Mesothelial cell of epicardium (in vitro differentiated cells): ENCODE results near the gene LTBP3. TPM values are rescaled to one million over a fixed set of nuclear protein-coding genes. Genes with fewer than 3 reads are reported as not detected.

ENCODE experiments used
- DNase-seq, 2 experiments: peaks; one replicate each; pipeline ENCODE4 v3.0.0; 2021; ENCODE audit warnings: low spot score in 2 of 2; ENCODE audit not compliant: unreplicated experiment in 2 of 2
- H3K27ac Mint-ChIP-seq: 2 replicates; pipeline ENCODE4 v1.8.0; 2021; ENCODE audit warnings: mixed read lengths
- H3K27me3 Mint-ChIP-seq: 2 replicates; pipeline ENCODE4 v1.8.0; 2021; ENCODE audit warnings: low read depth, mixed read lengths
- H3K36me3 Mint-ChIP-seq: 2 replicates; pipeline ENCODE4 v1.8.0; 2021; ENCODE audit warnings: mixed read lengths
- H3K4me1 Mint-ChIP-seq: 2 replicates; pipeline ENCODE4 v1.8.0; 2021; ENCODE audit warnings: mixed read lengths
- H3K4me3 Mint-ChIP-seq: 2 replicates; pipeline ENCODE4 v1.8.0; 2021; ENCODE audit warnings: mild to moderate bottlenecking, moderate library complexity, mixed read lengths
- H3K9me3 Mint-ChIP-seq: 2 replicates; pipeline ENCODE4 v1.8.0; 2021; ENCODE audit warnings: mixed read lengths
- total RNA-seq: library from RNA; stranded (reverse); gene quantifications from 3 replicates; pipeline ENCODE4 v1.2.1, GENCODE V29; 2021
- TF ChIP-seq, protein P1 (sequence below): fragments of 200-600 bp; sonication (generic); IDR thresholded peaks from one replicate; pipeline ENCODE4 v1.5.0; 2021; ENCODE audit warnings: antibody characterized with exemption; ENCODE audit not compliant: unreplicated experiment

LTBP3 gene
- total RNA-seq, 1 donor from 2014 or later = 333 TPM

DNA sequence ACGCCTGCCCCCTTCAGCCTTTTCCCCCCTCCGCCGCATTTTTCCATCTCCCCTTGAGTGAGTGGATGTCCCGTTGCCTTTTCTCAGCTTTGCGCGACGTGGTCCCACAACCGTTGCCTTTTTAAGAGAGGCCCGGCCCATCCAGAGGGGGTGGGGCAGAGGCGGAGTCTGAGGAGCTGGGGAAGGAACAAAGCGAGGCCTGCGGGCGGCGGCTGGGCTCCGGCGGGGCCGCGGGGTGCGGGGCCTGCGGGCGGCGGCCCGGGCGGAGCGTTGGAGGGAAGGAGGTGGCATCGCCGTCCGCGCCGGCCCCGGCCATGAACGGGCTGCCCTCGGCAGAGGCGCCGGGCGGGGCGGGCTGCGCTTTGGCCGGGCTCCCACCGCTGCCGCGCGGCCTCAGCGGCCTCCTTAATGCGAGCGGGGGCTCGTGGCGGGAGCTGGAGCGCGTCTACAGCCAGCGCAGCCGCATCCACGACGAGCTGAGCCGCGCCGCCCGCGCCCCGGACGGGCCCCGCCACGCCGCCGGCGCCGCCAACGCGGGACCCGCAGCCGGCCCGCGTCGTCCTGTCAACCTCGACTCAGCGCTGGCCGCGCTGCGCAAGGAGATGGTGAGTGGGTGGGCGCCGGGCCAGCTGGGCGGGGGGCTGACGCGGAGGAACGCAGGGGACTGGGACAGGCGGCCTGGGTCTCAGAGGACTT is 14.3 kb upstream of the LTBP3 start, which contains the start of gene FAM89B:
Gene FAM89B (plus strand): TSS at position 183 of the 696 bp plus-strand sequence. CDS start 132 bp downstream, at position 315.
- H3K27ac Mint-ChIP-seq = peak within 1 kb of the TSS; percentile 98
- no peaks in the 10 kb centered on the region for H3K9me3 Mint-ChIP-seq
- H3K4me3 Mint-ChIP-seq = peak within 1 kb of the TSS; percentile 99
- peaks cover 9% of the 10 kb centered on the region for H3K27me3 Mint-ChIP-seq
- DNase-seq = peak; percentile 69 to 86
- H3K4me1 Mint-ChIP-seq = peaks cover 62% of the 10 kb centered on the region
- TF ChIP-seq, protein P1, sequence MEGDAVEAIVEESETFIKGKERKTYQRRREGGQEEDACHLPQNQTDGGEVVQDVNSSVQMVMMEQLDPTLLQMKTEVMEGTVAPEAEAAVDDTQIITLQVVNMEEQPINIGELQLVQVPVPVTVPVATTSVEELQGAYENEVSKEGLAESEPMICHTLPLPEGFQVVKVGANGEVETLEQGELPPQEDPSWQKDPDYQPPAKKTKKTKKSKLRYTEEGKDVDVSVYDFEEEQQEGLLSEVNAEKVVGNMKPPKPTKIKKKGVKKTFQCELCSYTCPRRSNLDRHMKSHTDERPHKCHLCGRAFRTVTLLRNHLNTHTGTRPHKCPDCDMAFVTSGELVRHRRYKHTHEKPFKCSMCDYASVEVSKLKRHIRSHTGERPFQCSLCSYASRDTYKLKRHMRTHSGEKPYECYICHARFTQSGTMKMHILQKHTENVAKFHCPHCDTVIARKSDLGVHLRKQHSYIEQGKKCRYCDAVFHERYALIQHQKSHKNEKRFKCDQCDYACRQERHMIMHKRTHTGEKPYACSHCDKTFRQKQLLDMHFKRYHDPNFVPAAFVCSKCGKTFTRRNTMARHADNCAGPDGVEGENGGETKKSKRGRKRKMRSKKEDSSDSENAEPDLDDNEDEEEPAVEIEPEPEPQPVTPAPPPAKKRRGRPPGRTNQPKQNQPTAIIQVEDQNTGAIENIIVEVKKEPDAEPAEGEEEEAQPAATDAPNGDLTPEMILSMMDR = no peak
- H3K36me3 Mint-ChIP-seq = no peaks in the 10 kb centered on the region

DNA sequence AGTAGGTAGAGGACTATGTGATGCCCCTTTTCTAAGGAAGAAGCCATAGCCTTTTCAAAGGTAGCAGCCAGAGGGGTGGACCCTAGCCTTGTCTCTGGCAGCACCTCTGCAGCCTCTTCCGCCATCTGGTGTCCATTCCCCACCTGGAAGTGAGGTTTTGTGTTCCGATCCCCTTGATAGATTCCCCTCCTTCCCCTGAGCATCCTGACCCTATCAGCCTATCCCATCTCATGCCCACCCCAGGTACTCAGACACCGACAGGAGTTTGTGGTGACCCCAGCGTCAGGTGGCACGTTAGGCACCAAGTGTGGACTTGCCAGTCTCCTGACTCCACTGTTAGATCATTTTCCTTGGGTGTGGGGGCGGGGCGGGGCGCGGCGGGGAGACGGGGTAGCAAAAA is 13.8 kb upstream of the LTBP3 start:
- TF ChIP-seq, protein P1 = no peak
- H3K27ac Mint-ChIP-seq = peak overlapping the region; percentile 98
- DNase-seq = no peak
- H3K36me3 Mint-ChIP-seq = no peaks in the 10 kb centered on the region
- H3K9me3 Mint-ChIP-seq = no peaks in the 10 kb centered on the region
- peaks cover 9% of the 10 kb centered on the region for H3K27me3 Mint-ChIP-seq
- H3K4me3 Mint-ChIP-seq = peak overlapping the region; percentile 99
- H3K4me1 Mint-ChIP-seq = peaks cover 62% of the 10 kb centered on the region

DNA sequence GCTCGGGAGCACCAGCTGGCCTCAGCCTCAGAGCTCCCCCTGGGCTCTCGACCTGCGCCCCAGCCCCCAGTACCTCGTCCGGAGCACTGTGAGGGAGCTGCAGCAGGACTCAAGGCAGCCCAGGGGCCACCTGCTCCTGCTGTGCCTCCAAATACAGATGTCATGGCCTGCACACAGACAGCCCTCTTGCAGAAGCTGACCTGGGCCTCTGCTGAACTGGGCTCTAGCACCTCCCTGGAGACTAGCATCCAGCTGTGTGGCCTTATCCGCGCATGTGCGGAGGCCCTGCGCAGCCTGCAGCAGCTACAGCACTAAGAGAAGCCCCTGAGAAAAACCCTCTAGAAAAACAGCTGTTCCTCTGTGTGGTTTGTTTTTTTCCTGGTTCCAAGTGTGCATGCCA is 13.3 kb upstream of the LTBP3 start:
- DNase-seq = no peak
- Mint-ChIP-seq H3K4me1 (peaks cover 57% of the 10 kb centered on the region), H3K36me3 (no peaks in the 10 kb centered on the region), H3K27ac (peak overlapping the region; percentile 98), H3K4me3 (peak overlapping the region; percentile 99), H3K9me3 (no peaks in the 10 kb centered on the region), H3K27me3 (peaks cover 7% of the 10 kb centered on the region)
- TF ChIP-seq, protein P1 = no peak

DNA sequence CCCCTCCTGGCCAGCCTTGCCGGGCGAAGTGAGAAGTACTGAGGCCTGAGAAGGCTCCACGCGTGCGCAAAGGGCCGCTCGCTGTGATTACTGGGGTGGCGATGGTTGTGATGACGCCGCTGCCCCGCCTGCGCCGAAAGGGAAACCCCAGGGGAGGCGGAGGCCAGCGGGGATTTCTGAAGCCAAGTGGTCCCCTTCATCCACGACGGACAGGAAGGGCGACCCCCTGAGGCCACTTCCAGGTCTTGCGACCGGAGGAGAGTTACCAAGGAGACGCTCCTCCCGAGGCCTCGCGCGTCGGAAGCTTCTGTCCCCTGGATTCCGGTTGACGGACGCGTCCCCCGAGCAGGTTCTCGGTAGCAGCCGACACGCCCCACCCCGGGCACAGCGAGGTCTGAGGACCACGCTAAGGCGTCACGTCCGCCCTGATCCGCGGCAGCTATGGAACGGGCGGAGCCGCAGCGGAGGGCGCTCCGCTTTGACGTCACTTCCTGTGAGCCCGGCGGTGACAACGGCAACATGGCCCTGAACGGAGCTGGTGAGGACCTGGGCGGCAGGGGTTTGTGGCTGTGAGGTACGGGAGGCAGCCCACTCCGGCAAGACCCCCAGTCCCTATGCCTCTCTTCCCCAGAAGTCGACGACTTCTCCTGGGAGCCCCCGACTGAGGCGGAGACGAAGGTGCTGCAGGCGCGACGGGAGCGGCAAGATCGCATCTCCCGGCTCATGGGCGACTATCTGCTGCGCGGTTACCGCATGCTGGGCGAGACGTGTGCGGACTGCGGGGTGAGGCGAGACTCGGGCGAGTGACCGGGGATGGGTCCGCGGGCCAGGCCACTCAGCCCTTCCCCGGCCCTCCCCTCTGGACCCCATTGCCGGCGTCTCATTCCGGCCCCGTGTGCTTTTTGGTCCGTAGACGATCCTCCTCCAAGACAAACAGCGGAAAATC is 12.1 kb upstream of the LTBP3 start, which contains the start of gene ZNRD2:
Gene ZNRD2 (plus strand): TSS at position 505 of the 946 bp plus-strand sequence. CDS start 15 bp downstream, at position 520.
- H3K27me3 Mint-ChIP-seq = peaks cover 5% of the 10 kb centered on the region
- H3K4me1 Mint-ChIP-seq = peaks cover 52% of the 10 kb centered on the region
- peak within 1 kb of the TSS; percentile 99 for H3K4me3 Mint-ChIP-seq
- DNase-seq = peak; percentile 95 to 96
- TF ChIP-seq, protein P1 = peak; percentile 51
- H3K9me3 Mint-ChIP-seq = no peaks in the 10 kb centered on the region
- peak within 1 kb of the TSS; percentile 100 for H3K27ac Mint-ChIP-seq
- H3K36me3 Mint-ChIP-seq = no peaks in the 10 kb centered on the region

DNA sequence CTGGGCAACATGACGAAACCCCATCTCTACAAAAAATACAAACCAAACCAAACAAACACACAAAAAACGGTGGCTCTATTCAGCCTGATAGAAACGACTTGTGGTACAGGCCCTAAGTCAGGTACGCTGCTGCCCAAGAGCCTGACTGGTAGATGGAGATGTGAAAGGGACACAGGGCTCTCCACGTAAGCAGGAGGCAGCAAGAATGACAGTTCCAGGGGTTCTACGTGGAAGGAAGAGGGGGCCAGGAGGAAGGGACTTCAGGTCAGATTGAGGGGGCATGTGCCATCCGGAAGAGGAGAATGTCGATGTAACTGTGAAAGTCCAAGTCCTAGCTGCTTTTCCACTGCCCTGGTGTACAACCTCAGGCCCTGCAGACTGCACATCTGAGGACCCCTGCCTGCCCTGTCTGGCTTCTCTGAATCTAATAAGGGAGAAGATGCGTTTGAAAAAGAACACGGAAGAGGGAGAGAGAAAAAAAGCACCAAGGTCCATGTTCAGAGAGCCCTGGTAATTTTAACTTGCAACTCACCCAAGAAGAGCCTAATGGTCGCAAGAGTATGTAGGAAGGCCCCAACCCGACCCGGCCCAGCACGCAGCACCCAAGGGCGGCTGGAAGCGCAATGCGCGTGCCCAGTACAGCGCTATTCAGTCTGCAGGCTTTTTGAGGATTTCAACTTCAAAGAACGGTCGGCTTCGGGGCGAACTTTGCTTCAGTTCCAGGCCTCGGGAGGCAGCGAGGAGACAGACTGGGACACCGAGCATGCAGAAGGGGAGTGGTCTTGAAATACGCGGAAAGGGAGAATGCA is 11.2 kb upstream of the LTBP3 start:
- TF ChIP-seq, protein P1 = no peak
- no peak for DNase-seq
- Mint-ChIP-seq H3K4me1 (peaks cover 45% of the 10 kb centered on the region), H3K4me3 (peak overlapping the region; percentile 99), H3K9me3 (no peaks in the 10 kb centered on the region), H3K27me3 (no peaks in the 10 kb centered on the region), H3K36me3 (no peaks in the 10 kb centered on the region), H3K27ac (peak overlapping the region; percentile 100)
